BLaER1 (cell line): ENCODE data around the gene MYBBP1A.
"Not testable (repeated sequence)": the region's sequence is repeated elsewhere in the genome, so short reads cannot be mapped to it uniquely, and the experiment has no call there.

Experiments
- H3K27ac ChIP-seq: shearing (Covaris generic); formaldehyde crosslinking; 2 replicates; pipeline ENCODE4 v1.8.1; 2022
- H3K27me3 ChIP-seq: shearing (Covaris generic); formaldehyde crosslinking; 2 replicates; pipeline ENCODE4 v1.8.1; 2022
- H3K36me3 ChIP-seq: shearing (Covaris generic); formaldehyde crosslinking; 2 replicates; pipeline ENCODE4 v1.8.1; 2022
- H3K4me1 ChIP-seq: shearing (Covaris generic); formaldehyde crosslinking; 2 replicates; pipeline ENCODE4 v1.8.1; 2022
- H3K4me2 ChIP-seq: shearing (Covaris generic); formaldehyde crosslinking; 2 replicates; pipeline ENCODE4 v1.8.1; 2022
- H3K4me3 ChIP-seq: shearing (Covaris generic); formaldehyde crosslinking; 2 replicates; pipeline ENCODE4 v1.8.1; 2022
- H3K9ac ChIP-seq: shearing (Covaris generic); formaldehyde crosslinking; 2 replicates; pipeline ENCODE4 v1.8.1; 2022
- H3K9me3 ChIP-seq: shearing (Covaris generic); formaldehyde crosslinking; 2 replicates; pipeline ENCODE4 v1.8.1; 2022
- H4K20me1 ChIP-seq: shearing (Covaris generic); formaldehyde crosslinking; 2 replicates; pipeline ENCODE4 v1.8.1; 2022
- Cebpa-rat ChIP-seq: shearing (Covaris generic); IDR thresholded peaks from 2 replicates; pipeline ENCODE4 v1.8.1; 2022

The MYBBP1A gene

DNA sequence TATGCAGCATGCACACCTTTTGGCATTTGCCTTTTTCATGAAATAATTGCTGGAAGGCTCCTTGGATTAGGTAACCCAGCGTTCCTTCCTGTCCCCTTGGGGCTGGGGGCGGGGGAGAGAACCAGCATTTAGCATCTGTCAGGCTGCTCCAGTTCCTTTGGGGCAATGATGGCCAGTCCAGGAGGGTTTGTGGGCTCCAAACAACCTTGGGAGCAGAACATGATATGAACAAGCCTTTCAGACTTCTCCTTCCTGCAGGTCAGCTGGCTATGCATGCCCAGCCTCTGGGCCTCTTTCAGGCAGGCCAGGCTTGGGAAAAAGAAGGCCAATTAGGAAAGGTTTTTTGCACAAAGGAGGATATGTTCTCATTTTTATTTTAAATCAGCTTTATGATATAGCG lies 28.0 kb upstream of the MYBBP1A start:
- Histone ChIP-seq H3K27ac (no peak overlapping the region), H3K9me3 (no peaks in the 10 kb centered on the region), H3K4me1 (peaks cover 38% of the 10 kb centered on the region), H3K9ac (no peak overlapping the region), H3K36me3 (no peaks in the 10 kb centered on the region), H3K27me3 (peaks cover 47% of the 10 kb centered on the region), H3K4me2 (peak overlapping the region; percentile 99), H3K4me3 (no peak overlapping the region), H4K20me1 (peaks cover 27% of the 10 kb centered on the region)
- TF ChIP-seq Cebpa-rat, result no peak

DNA sequence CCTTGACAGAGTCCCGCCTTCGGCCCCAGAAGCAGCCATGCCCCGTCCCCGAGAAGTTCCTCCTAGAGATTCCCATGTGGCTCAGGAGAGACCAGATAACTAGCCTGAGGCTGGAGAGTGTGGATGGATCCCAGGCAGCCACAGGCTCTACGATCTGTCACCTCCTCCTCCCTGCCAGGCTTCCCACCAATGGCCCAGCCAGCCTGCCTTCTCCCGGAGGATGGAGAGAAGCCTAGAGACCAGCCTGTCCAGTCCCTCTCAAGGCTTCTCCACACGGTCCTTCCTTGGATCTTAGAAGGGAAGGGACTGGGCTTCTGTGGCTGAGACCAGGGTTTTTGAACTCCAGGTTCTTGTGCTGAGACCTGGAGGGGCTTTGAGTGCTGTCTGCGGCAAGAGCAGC lies 27.5 kb upstream of the MYBBP1A start:
- H3K27me3 ChIP-seq, result peaks cover 47% of the 10 kb centered on the region
- H3K36me3 ChIP-seq, result no peaks in the 10 kb centered on the region
- H3K4me1 ChIP-seq, result peaks cover 33% of the 10 kb centered on the region
- no peak overlapping the region for H3K4me2 ChIP-seq
- peaks cover 22% of the 10 kb centered on the region for H4K20me1 ChIP-seq
- no peak for TF ChIP-seq Cebpa-rat
- no peak overlapping the region for H3K27ac ChIP-seq
- no peaks in the 10 kb centered on the region for H3K9me3 ChIP-seq
- H3K4me3 ChIP-seq, result no peak overlapping the region
- H3K9ac ChIP-seq, result no peak overlapping the region

DNA sequence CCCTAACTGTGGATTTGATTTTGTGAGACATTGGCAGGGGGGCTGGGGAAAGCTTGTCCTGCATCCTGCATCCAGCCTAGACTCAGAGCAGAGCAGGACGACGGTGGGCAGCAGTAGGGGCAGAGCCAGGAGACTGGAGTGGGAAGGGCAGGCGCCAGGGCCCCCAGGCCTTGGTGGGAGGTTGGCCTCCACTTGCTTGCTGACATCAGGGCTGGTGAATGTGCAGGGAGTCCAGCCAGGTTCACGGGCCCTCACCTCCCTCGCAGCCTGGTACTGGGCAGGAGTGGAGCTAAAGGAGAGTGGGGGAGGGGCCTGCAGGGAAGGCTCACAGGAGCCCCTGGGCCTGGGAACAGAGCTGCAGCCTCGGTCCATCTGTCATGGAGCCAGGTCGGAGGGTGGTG lies 26.9 kb upstream of the MYBBP1A start:
- H3K9me3 ChIP-seq, result no peaks in the 10 kb centered on the region
- no peaks in the 10 kb centered on the region for H3K36me3 ChIP-seq
- peaks cover 47% of the 10 kb centered on the region for H3K27me3 ChIP-seq
- no peak for TF ChIP-seq Cebpa-rat
- no peak overlapping the region for H3K4me3 ChIP-seq
- peaks cover 32% of the 10 kb centered on the region for H3K4me1 ChIP-seq
- peaks cover 16% of the 10 kb centered on the region for H4K20me1 ChIP-seq
- H3K9ac ChIP-seq, result no peak overlapping the region
- H3K27ac ChIP-seq, result no peak overlapping the region
- no peak overlapping the region for H3K4me2 ChIP-seq

DNA sequence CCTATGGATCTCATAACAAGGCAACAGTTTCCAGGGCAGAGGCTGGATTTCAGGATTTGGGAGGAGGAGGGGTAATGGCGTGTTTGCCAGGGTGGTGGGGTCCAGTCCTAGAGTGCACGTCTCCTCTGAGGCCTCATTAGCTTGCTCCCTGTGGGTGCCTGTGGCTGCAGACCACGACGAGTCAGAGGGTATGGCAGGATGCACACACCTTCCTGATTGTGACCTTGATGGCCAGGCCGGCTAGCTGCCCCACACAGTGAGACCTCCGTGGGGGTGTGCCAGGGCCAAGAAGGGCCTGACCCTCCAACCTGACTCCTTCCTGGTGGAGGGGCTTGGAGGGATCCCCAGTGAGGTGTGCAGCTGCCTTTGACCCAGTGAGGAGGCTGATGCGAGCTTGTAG lies 25.1 kb upstream of the MYBBP1A start:
- no peak overlapping the region for H3K4me3 ChIP-seq
- no peaks in the 10 kb centered on the region for H3K36me3 ChIP-seq
- no peak overlapping the region for H3K9ac ChIP-seq
- H4K20me1 ChIP-seq, result peaks cover 15% of the 10 kb centered on the region
- H3K27ac ChIP-seq, result no peak overlapping the region
- no peak for TF ChIP-seq Cebpa-rat
- H3K4me2 ChIP-seq, result no peak overlapping the region
- peaks cover 41% of the 10 kb centered on the region for H3K4me1 ChIP-seq
- peaks cover 33% of the 10 kb centered on the region for H3K27me3 ChIP-seq
- H3K9me3 ChIP-seq, result no peaks in the 10 kb centered on the region

DNA sequence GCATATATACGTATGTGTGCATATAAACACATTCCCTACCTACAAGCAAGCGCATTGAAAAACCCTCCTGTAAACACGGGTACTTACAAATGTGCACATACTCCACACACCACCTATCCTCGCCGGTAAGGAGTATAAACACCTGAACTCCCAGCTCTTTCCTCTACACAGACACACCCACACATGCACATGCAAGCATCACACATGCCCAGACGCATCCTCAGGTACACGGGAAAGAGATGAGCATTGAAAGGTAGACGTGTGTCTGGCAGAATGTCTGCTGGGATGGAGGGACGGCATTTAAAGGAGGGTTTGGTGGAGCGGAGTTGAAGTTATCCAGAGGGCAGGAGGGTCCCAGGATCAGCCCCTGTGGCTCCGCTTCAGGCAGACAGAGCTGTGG lies 24.5 kb upstream of the MYBBP1A start:
- H3K27ac ChIP-seq, result no peak overlapping the region
- H3K9ac ChIP-seq, result no peak overlapping the region
- peaks cover 8% of the 10 kb centered on the region for H4K20me1 ChIP-seq
- H3K4me3 ChIP-seq, result no peak overlapping the region
- H3K4me2 ChIP-seq, result no peak overlapping the region
- no peak for TF ChIP-seq Cebpa-rat
- no peaks in the 10 kb centered on the region for H3K9me3 ChIP-seq
- peaks cover 27% of the 10 kb centered on the region for H3K27me3 ChIP-seq
- no peaks in the 10 kb centered on the region for H3K36me3 ChIP-seq
- peaks cover 37% of the 10 kb centered on the region for H3K4me1 ChIP-seq

DNA sequence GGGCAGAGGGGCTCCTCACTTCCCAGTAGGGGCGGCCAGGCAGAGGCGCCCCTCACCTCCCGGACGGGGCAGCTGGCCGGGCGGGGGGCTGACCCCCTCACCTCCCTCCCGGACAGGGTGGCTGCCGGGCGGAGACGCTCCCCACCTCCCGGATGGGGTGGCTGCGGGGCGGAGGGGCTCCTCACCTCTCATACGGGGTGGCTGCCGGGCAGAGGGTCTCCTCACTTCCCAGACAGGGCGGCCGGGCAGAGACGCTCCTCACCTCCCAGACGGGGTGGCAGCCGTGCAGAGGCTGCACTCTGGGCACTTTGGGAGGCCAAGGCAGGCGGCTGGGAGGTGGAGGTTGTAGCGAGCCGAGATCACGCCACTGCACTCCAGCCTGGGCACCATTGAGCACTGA lies 23.2 kb upstream of the MYBBP1A start:
- H3K4me3 ChIP-seq, H3K9ac ChIP-seq, H3K27ac ChIP-seq, H3K4me2 ChIP-seq, H3K36me3 ChIP-seq, H4K20me1 ChIP-seq, H3K9me3 ChIP-seq: not testable (repeated sequence)
- Histone ChIP-seq H3K27me3 (peaks cover 14% of the 10 kb centered on the region), H3K4me1 (peaks cover 25% of the 10 kb centered on the region)

DNA sequence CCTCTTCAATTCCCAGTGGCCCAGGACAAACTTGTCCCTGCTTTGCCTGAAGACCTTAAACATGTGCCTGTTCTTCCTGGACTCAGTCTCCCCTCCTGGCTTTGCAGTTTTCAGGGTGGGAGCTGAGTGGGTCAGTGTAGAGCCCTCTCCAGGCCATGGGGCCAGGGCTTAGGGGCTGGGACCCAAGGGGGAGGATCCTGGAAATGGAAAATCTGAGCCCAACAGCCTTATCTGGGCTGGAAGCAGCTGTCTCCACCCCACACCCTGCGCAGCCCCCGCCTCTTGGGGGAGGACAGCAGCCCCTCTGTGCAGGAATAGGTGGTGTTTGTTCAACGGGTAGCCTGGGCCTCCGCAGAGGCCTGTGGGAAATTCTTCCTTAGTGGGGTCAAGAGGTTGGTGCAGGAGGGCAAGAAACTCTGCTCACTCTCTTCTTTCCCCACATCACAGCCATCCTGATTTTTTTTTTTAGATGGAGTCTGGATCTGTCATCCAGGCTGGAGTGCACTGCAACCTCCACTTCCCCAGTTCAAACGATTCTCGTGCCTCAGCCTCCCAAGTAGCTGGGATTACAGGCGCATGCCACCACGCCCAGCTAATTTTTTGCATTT lies 22.3 kb upstream of the MYBBP1A start:
- H3K9ac ChIP-seq, result peak overlapping the region; percentile 59
- peaks cover 22% of the 10 kb centered on the region for H3K4me1 ChIP-seq
- no peaks in the 10 kb centered on the region for H3K36me3 ChIP-seq
- H3K9me3 ChIP-seq, result no peaks in the 10 kb centered on the region
- peak overlapping the region; percentile 74 for H3K27ac ChIP-seq
- peak overlapping the region; percentile 83 for H3K4me2 ChIP-seq
- peaks cover 5% of the 10 kb centered on the region for H3K27me3 ChIP-seq
- H3K4me3 ChIP-seq, result no peak overlapping the region
- H4K20me1 ChIP-seq, result no peaks in the 10 kb centered on the region
- TF ChIP-seq Cebpa-rat, result no peak

DNA sequence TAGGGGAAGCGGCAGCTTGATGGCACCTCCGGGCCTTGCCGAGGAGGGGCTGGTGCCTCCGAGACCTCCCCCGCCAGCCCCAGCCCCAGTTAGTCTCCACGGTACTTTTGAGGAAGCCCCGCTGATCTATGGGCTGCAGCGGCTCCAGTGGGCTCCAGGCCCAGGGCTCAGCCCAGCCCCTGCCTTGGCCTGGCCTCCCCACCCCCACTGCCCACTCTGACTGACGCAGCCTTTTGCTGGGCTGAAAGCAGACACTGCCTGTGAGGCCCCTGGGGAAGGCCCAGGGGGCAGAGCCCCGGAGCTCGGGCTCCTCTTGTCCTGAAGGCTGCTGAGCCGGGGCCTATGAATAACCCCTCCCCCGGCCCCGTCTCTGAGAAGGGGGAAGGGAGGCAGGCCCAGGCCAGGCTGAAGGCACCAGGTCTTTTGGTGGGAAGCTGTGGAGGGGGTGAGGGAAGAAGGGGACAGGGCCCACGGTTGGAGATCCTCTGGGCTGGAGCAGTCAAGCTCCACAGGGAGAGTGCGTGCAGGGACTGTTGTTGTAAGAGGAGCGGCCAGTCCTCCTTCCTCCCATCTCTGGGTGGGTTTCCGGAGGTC lies 21.6 kb upstream of the MYBBP1A start:
- H3K27ac ChIP-seq, result peak overlapping the region; percentile 74

DNA sequence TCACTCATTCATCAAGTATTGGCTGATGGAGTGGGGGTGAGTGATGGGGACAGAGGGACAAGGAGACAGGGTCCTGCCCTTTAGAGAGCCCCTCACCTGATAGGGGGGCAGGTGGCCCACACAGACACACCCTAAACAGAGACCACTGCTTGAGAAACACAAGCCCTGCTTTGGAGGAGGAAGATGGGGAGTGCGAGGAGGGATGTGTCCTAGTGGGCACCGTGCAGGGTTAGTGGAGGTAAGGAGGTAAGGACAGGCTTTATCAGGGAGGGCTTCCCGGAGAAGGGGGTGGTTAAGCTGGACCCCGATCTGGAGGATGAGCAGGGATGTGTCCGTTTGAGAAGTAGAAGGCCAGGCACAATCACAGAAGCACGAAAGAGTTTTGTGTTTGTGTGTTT lies 21.0 kb upstream of the MYBBP1A start:
- H3K4me3 ChIP-seq, result no peak overlapping the region
- H4K20me1 ChIP-seq, result no peaks in the 10 kb centered on the region
- no peak overlapping the region for H3K27ac ChIP-seq
- H3K9me3 ChIP-seq, result no peaks in the 10 kb centered on the region
- H3K4me1 ChIP-seq, result peaks cover 22% of the 10 kb centered on the region
- no peaks in the 10 kb centered on the region for H3K27me3 ChIP-seq
- H3K4me2 ChIP-seq, result peak overlapping the region; percentile 83
- no peaks in the 10 kb centered on the region for H3K36me3 ChIP-seq
- H3K9ac ChIP-seq, result peak overlapping the region; percentile 59; the same call in 1 of the 2 replicates
- no peak for TF ChIP-seq Cebpa-rat

More for the DNA sequence above, 21.6 kb upstream of the MYBBP1A start:
- H4K20me1 ChIP-seq, result no peaks in the 10 kb centered on the region
- no peaks in the 10 kb centered on the region for H3K36me3 ChIP-seq
- TF ChIP-seq Cebpa-rat, result no peak
- H3K27me3 ChIP-seq, result no peaks in the 10 kb centered on the region
- H3K9ac ChIP-seq, result peak overlapping the region; percentile 59
- H3K4me2 ChIP-seq, result peak overlapping the region; percentile 83
- no peaks in the 10 kb centered on the region for H3K9me3 ChIP-seq
- H3K4me3 ChIP-seq, result no peak overlapping the region
- H3K4me1 ChIP-seq, result peaks cover 22% of the 10 kb centered on the region

DNA sequence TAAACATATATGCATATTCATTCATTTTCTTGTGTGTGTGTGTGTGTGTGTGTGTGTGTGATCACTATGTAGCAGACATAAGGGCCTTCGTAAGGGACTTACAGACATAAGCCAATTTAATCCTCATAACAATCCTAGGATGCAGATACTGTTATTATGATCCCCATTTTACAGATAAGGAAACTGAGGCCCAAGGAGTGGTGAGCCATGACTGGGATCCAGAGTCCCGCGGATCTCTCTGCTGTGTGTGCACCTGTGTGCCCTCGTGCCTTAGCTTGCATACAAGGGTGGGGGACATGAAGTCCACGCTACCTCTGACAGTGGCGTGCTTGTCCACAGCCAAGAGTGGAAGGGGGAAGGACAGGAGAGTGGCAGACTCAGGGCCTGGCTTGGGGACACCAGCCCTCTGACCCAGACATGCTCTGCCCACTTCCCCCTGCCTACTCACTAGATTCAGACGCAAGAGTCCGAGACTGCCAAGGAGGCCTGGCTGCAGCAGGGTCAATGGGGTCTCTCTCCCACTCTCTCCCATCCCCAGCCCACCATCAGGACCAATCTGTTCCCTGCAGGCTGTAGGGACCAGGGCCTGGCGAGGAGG lies 19.4 kb upstream of the MYBBP1A start:
- Histone ChIP-seq H3K27me3 (no peaks in the 10 kb centered on the region), H3K9me3 (no peaks in the 10 kb centered on the region), H3K27ac (no peak overlapping the region), H4K20me1 (no peaks in the 10 kb centered on the region), H3K4me2 (no peak overlapping the region), H3K4me3 (no peak overlapping the region), H3K9ac (no peak overlapping the region), H3K36me3 (no peaks in the 10 kb centered on the region), H3K4me1 (peaks cover 27% of the 10 kb centered on the region)
- TF ChIP-seq Cebpa-rat, result no peak
